DOHH2 (cell line): ENCODE measurements around the gene RALGPS2.

Experiments used
- CTCF ChIP-seq: fragments of 200-600 bp; sonication (generic); IDR thresholded peaks from one replicate; pipeline ENCODE4 v1.5.1; 2014; ENCODE audit warnings: antibody characterized with exemption, mild to moderate bottlenecking, low read depth, low read length; ENCODE audit not compliant: poor library complexity, severe bottlenecking
- EZH2phosphoT487 ChIP-seq: fragments of 200-600 bp; sonication (generic); IDR thresholded peaks from 2 replicates; pipeline ENCODE4 v1.6.1; 2017; ENCODE audit warnings: borderline replicate concordance, mild to moderate bottlenecking, antibody characterized with exemption, low read length, moderate library complexity, mixed read lengths

- TF ChIP-seq CTCF (no peak), EZH2phosphoT487 (no peak)
These were observed 209.5 kb downstream of the RALGPS2 start for GRCh38 chr1:178934546-178934945.
